Central memory CD8-positive, alpha-beta T cell (primary cell): ENCODE data around the gene SLC49A3.
"Not testable (repeated sequence)": the region's sequence is repeated elsewhere in the genome, so short reads cannot be mapped to it uniquely, and the experiment has no call there.

ENCODE experiments used
- ATAC-seq: fragments of 150-1000 bp; cut with Tn5 transposase; replicated peaks from 2 replicates; pipeline ENCODE4 v1.10.0; 2022; ENCODE audit warnings: mild to moderate bottlenecking, moderate FRiP score, moderate number of reproducible peaks; ENCODE audit not compliant: poor library complexity, severe bottlenecking; ENCODE audit errors: extremely low read depth
- DNase-seq, 2 donors: peaks; one replicate each; pipeline ENCODE4 v3.0.0; 2021; ENCODE audit warnings: low spot score in 2 of 2
- H3K27ac Mint-ChIP-seq: one replicate; pipeline ENCODE4 v1.8.0; 2022; ENCODE audit warnings: low read depth, mild to moderate bottlenecking, moderate library complexity, mixed read lengths
- H3K27me3 Mint-ChIP-seq: one replicate; pipeline ENCODE4 v1.8.0; 2022; ENCODE audit warnings: mixed read lengths
- H3K36me3 Mint-ChIP-seq: one replicate; pipeline ENCODE4 v1.8.0; 2022; ENCODE audit warnings: mild to moderate bottlenecking, moderate library complexity, mixed read lengths; ENCODE audit not compliant: insufficient read depth
- H3K4me1 Mint-ChIP-seq: one replicate; pipeline ENCODE4 v1.8.0; 2022; ENCODE audit warnings: mixed read lengths
- H3K4me3 Mint-ChIP-seq: one replicate; pipeline ENCODE4 v1.8.0; 2022; ENCODE audit warnings: mild to moderate bottlenecking, moderate library complexity, mixed read lengths
- H3K9me3 Mint-ChIP-seq: one replicate; pipeline ENCODE4 v1.8.0; 2022; ENCODE audit warnings: mixed read lengths

SLC49A3 gene

GRCh38 chr4:642366-642765, 46.6 kb downstream of the SLC49A3 start:
- DNase-seq, H3K4me1 Mint-ChIP-seq, H3K4me3 Mint-ChIP-seq, ATAC-seq, H3K27ac Mint-ChIP-seq, H3K9me3 Mint-ChIP-seq, H3K36me3 Mint-ChIP-seq: not testable (repeated sequence)
- peaks cover 63% of the 10 kb centered on the region for H3K27me3 Mint-ChIP-seq

- Mint-ChIP-seq H3K4me3 (no peak overlapping the region), H3K27ac (no peak overlapping the region)
Measured at GRCh38 chr4:637536-638280, 51.2 kb downstream of the SLC49A3 start.

GRCh38 chr4:636628-637159, 52.3 kb downstream of the SLC49A3 start:
- peaks cover 34% of the 10 kb centered on the region for H3K27me3 Mint-ChIP-seq
- peaks cover 6% of the 10 kb centered on the region for H3K9me3 Mint-ChIP-seq
- no peak overlapping the region for H3K27ac Mint-ChIP-seq

More at GRCh38 chr4:637536-638280, 51.2 kb downstream of the SLC49A3 start:
- H3K27me3 Mint-ChIP-seq = peaks cover 34% of the 10 kb centered on the region
- DNase-seq (no peak), ATAC-seq (no peak)
- H3K9me3 Mint-ChIP-seq = no peaks in the 10 kb centered on the region
- no peaks in the 10 kb centered on the region for H3K4me1 Mint-ChIP-seq
- peaks cover 2% of the 10 kb centered on the region for H3K36me3 Mint-ChIP-seq

GRCh38 chr4:635851-636627, 52.9 kb downstream of the SLC49A3 start:
- Mint-ChIP-seq H3K4me1 (no peaks in the 10 kb centered on the region), H3K36me3 (peaks cover 2% of the 10 kb centered on the region), H3K27me3 (peaks cover 29% of the 10 kb centered on the region), H3K27ac (no peak overlapping the region), H3K4me3 (no peak overlapping the region), H3K9me3 (peaks cover 12% of the 10 kb centered on the region)
- DNase-seq = no peak
- ATAC-seq = no peak

More at GRCh38 chr4:636628-637159, 52.3 kb downstream of the SLC49A3 start:
- no peaks in the 10 kb centered on the region for H3K4me1 Mint-ChIP-seq
- ATAC-seq = no peak
- H3K36me3 Mint-ChIP-seq = peaks cover 2% of the 10 kb centered on the region
- no peak overlapping the region for H3K4me3 Mint-ChIP-seq
- no peak for DNase-seq

- H3K4me1 Mint-ChIP-seq, DNase-seq, H3K36me3 Mint-ChIP-seq, H3K27ac Mint-ChIP-seq, H3K4me3 Mint-ChIP-seq, ATAC-seq: not testable (repeated sequence)
- H3K9me3 Mint-ChIP-seq = peaks cover 12% of the 10 kb centered on the region
- peaks cover 22% of the 10 kb centered on the region for H3K27me3 Mint-ChIP-seq
Measured at GRCh38 chr4:635066-635835, 53.7 kb downstream of the SLC49A3 start.

- ATAC-seq (no peak), DNase-seq (no peak)
- Mint-ChIP-seq H3K27me3 (peaks cover 25% of the 10 kb centered on the region), H3K9me3 (peaks cover 12% of the 10 kb centered on the region), H3K36me3 (peaks cover 2% of the 10 kb centered on the region), H3K27ac (no peak overlapping the region), H3K4me1 (no peaks in the 10 kb centered on the region), H3K4me3 (no peak overlapping the region)
Measured at GRCh38 chr4:634599-634985, 54.4 kb downstream of the SLC49A3 start.

- DNase-seq = no peak
- peaks cover 12% of the 10 kb centered on the region for H3K9me3 Mint-ChIP-seq
- H3K36me3 Mint-ChIP-seq = peaks cover 2% of the 10 kb centered on the region
- H3K27ac Mint-ChIP-seq = no peak overlapping the region
- no peak for ATAC-seq
- H3K4me1 Mint-ChIP-seq = no peaks in the 10 kb centered on the region
- H3K27me3 Mint-ChIP-seq = peaks cover 23% of the 10 kb centered on the region
- no peak overlapping the region for H3K4me3 Mint-ChIP-seq
Measured at GRCh38 chr4:633976-634598, 54.9 kb downstream of the SLC49A3 start.

GRCh38 chr4:633406-633805, 55.5 kb downstream of the SLC49A3 start:
- DNase-seq (no peak), ATAC-seq (no peak)
- Mint-ChIP-seq H3K27me3 (peaks cover 16% of the 10 kb centered on the region), H3K36me3 (peaks cover 2% of the 10 kb centered on the region), H3K4me3 (no peak overlapping the region), H3K9me3 (peaks cover 12% of the 10 kb centered on the region), H3K4me1 (no peaks in the 10 kb centered on the region), H3K27ac (no peak overlapping the region)

GRCh38 chr4:632926-633325, 56.0 kb downstream of the SLC49A3 start:
- no peak overlapping the region for H3K4me3 Mint-ChIP-seq
- peaks cover 12% of the 10 kb centered on the region for H3K9me3 Mint-ChIP-seq
- H3K36me3 Mint-ChIP-seq = peaks cover 2% of the 10 kb centered on the region
- H3K27me3 Mint-ChIP-seq = peaks cover 11% of the 10 kb centered on the region
- DNase-seq = no peak
- no peak for ATAC-seq
- no peak overlapping the region for H3K27ac Mint-ChIP-seq
- H3K4me1 Mint-ChIP-seq = no peaks in the 10 kb centered on the region

- Mint-ChIP-seq H3K9me3 (peaks cover 12% of the 10 kb centered on the region), H3K36me3 (peaks cover 2% of the 10 kb centered on the region), H3K27ac (no peak overlapping the region), H3K4me3 (no peak overlapping the region), H3K27me3 (peaks cover 7% of the 10 kb centered on the region), H3K4me1 (no peaks in the 10 kb centered on the region)
- DNase-seq (no peak), ATAC-seq (no peak)
Measured at GRCh38 chr4:632196-632790, 56.7 kb downstream of the SLC49A3 start.
